NCI-H187 treated with DMSO at 0.1 percent for 48 hours (cell line): Measurements from ENCODE around the gene ITGAE.

Experiments
- DNase-seq: peaks from one replicate; lab custom pipeline; 2025; lab: John Stamatoyannopoulos, UW

The ITGAE gene

GRCh38 chr17:3693829-3694231 lies 107.2 kb downstream of the ITGAE start:
- DNase-seq: no peak

- no peak for DNase-seq
Measured at GRCh38 chr17:3693141-3693540, 107.8 kb downstream of the ITGAE start.

GRCh38 chr17:3692346-3692745 lies 108.6 kb downstream of the ITGAE start:
- no peak for DNase-seq

- DNase-seq: no peak
Measured at GRCh38 chr17:3691617-3692067, 109.3 kb downstream of the ITGAE start.

- DNase-seq: no peak
Measured at GRCh38 chr17:3690094-3690715, 110.8 kb downstream of the ITGAE start.

GRCh38 chr17:3689262-3690093 lies 111.5 kb downstream of the ITGAE start:
- DNase-seq: no peak

- DNase-seq: no peak
Measured at GRCh38 chr17:3688852-3689261, 112.1 kb downstream of the ITGAE start.

- no peak for DNase-seq
Measured at GRCh38 chr17:3688027-3688553, 112.9 kb downstream of the ITGAE start.

- no peak for DNase-seq
Measured at GRCh38 chr17:3685174-3685573, 115.8 kb downstream of the ITGAE start.

GRCh38 chr17:3683054-3683511 lies 117.9 kb downstream of the ITGAE start:
- DNase-seq: no peak

- DNase-seq: no peak
Measured at GRCh38 chr17:3682033-3682432, 119.0 kb downstream of the ITGAE start.

- DNase-seq: no peak
Measured at GRCh38 chr17:3681565-3681964, 119.4 kb downstream of the ITGAE start.

GRCh38 chr17:3681057-3681456 lies 119.9 kb downstream of the ITGAE start:
- no peak for DNase-seq

GRCh38 chr17:3679531-3680126 lies 121.4 kb downstream of the ITGAE start:
- DNase-seq: no peak

GRCh38 chr17:3678821-3679530 lies 122.0 kb downstream of the ITGAE start:
- DNase-seq: no peak

- DNase-seq: no peak
Measured at GRCh38 chr17:3678095-3678820, 122.7 kb downstream of the ITGAE start.

- no peak for DNase-seq
Measured at GRCh38 chr17:3675886-3676285, 125.1 kb downstream of the ITGAE start.

GRCh38 chr17:3672571-3672970 lies 128.4 kb downstream of the ITGAE start:
- no peak for DNase-seq

GRCh38 chr17:3669548-3669947 lies 131.4 kb downstream of the ITGAE start:
- DNase-seq: no peak

GRCh38 chr17:3669085-3669347 lies 132.0 kb downstream of the ITGAE start:
- DNase-seq: no peak

- peak; percentile 49 for DNase-seq
Measured at GRCh38 chr17:3668279-3669084, 132.5 kb downstream of the ITGAE start, which contains the start of the genes EMC6 and TAX1BP3. TSS of gene EMC6 (plus strand) at chr17:3668812. CDS start at chr17:3669147, 335 bp downstream. TSS of gene TAX1BP3 (minus strand) at chr17:3668578. CDS start at chr17:3668526, 52 bp downstream.
